HG03354 (cell line): ENCODE results near the gene TMEM218.
A peak's percentile ranks its signal among the peaks of the same experiment; 100 is the strongest.

Source experiments
- ATAC-seq: cut with Tn5 transposase; IDR thresholded peaks from one replicate; pipeline ENCODE4 v1.9.1; 2021; ENCODE audit warnings: mild to moderate bottlenecking; ENCODE audit not compliant: unreplicated experiment, poor library complexity, severe bottlenecking

Gene TMEM218

GRCh38 chr11:125079151-125079877 is 32.1 kb downstream of the TMEM218 start:
- no peak for ATAC-seq

DNA sequence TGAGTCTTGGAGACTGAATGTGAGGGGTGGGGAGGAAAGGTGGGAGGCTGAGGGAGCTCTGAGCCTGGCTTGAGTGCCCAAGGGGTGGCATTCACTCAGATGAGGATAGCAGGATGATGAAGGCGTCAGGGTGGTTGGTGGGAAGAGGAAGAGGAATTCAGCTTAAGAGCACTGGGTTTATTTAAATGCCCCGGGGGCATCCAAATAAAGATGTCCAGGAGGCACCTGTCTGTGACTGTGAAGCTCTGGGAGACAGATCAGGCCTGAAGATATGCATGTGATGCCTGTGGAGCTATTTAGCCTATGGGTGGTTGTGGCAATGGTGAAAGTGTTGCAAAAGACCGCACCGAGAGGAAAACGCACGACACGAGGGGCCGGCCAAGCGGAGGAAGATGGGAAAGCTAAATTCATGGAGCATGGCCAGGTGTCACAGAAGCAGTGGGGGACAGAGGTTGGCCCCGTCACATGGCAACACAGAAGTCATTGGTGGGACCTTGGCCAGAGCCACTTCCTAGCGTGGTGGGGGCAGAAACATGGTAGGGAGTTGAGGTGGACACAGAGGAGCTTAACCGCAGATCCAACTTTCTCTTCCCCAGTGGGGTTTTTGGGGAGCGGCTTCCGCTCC is 32.8 kb downstream of the TMEM218 start:
- no peak for ATAC-seq

- no peak for ATAC-seq
Observed at GRCh38 chr11:125078016-125078415, 33.4 kb downstream of the TMEM218 start.

- ATAC-seq, result no peak
Observed at GRCh38 chr11:125076378-125076945, 35.0 kb downstream of the TMEM218 start.

DNA sequence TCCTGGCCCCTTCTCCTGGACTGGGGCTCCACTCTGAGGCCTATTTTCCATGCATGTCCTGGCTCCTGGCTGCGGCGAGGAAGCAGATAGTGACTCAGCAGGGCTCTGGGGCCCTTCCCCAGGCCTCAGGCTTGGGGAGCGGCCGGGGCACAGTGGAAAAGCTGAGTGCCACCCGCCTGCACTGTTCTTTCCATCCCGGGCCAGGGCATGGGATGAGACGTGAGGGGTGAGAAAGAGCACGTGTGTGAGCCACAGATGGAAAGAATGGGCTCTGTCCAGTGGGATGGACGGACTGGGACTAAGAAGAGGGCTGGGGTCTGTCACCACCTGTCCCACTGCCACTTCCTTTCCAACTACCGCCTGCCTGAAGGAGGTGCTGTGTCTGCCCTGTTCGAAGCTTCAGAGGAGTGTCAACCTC is 35.5 kb downstream of the TMEM218 start:
- ATAC-seq, result no peak

GRCh38 chr11:125075242-125075625 is 36.2 kb downstream of the TMEM218 start:
- ATAC-seq, result no peak

GRCh38 chr11:125074511-125075241 is 36.8 kb downstream of the TMEM218 start:
- no peak for ATAC-seq

GRCh38 chr11:125073616-125074483 is 37.6 kb downstream of the TMEM218 start:
- ATAC-seq, result no peak

DNA sequence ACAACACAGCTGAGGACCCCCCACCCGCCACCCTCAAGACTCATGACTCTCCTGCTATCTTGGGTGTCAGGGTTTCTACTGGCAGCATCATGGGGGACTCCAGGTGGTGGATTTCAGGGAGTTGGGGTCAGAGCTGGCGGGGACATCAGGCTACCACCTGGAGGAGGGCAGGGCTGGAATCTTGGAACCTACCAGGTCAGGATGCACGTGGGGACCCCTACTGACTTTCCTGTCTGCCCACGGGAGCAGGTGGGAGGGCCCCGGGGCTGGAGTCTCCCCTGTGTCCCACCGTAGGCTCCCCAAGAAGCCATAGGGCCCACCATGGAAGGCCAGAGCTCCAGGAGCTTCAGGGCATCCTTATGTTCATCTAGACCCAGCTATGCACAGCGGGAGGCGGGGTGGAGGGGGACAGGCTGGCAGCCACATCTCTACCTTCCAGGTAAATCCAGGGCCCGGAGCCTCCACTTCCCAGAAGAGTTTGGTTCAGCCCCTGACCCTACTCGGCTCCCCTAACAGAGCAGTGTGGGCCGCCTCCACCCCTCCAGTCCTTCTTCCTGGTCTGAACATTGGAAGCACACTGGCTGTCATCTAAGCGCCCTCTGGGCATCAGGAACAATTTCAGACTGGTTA is 38.4 kb downstream of the TMEM218 start:
- no peak for ATAC-seq

- peak; percentile 82 for ATAC-seq
Observed at GRCh38 chr11:125072218-125072960, 39.0 kb downstream of the TMEM218 start.

GRCh38 chr11:125071846-125072217 is 39.6 kb downstream of the TMEM218 start:
- peak; percentile 0 for ATAC-seq

DNA sequence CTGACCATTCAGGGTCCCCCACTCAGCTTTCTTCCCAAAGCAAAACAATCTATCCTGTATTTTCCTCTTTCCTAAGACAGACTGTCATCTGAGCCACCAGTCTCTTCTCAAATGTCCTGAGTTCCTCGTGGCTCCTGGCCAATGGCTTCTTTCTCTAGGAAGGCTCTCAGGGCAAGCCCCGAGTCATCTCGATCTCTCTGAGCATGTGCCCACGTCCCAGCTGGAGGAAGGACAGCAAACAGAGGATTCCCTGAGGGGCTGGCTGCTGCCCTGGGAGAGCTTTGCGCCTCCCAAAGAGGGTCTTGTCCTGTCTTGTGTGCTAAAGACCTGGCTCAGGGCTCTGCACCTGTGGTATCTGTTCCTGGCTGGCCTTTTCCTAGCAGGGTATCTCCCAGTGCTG is 40.0 kb downstream of the TMEM218 start:
- no peak for ATAC-seq

GRCh38 chr11:125070699-125071254 is 40.6 kb downstream of the TMEM218 start:
- peak; percentile 73 for ATAC-seq

DNA sequence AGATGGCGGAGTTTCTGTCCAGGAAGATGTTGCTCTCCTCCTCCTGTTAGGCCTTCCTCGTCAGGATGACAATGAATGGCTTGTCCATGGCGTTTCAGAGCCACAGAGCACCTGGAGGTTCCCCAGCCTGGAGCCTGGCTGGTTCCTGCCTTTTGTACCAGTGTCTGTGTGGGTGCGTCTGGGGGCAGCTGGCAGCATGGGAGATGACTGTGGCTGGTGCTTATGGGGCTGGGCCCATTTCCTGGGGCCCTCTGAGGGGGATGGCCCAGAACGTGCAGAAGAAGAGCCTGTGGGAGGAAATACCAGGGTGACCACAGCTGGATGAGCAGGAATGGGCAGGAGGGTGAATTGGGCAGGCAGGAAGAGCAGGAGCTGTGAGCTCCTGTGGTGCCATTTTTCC is 41.6 kb downstream of the TMEM218 start:
- no peak for ATAC-seq

DNA sequence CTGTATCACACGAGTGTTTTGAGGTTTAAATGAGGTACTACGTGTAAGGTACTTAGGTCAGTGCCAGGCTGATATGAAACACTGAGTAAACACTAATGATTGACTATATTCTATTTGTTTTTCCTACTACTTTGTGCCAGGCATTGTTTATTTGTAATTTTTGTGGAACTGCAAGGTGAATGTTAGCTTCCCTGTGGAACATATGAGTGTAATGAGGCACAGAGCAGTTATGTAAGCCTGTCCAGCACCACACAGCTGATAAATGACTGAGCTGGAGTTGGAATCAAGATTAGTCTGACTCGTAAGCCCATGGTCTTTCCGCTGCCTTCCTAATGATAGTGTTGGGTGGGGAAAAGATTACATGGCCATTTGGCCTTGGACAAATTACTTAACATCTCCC is 42.4 kb downstream of the TMEM218 start:
- ATAC-seq, result no peak

GRCh38 chr11:125068368-125068767 is 43.1 kb downstream of the TMEM218 start:
- ATAC-seq, result no peak

- no peak for ATAC-seq
Observed at GRCh38 chr11:125064070-125064469, 47.4 kb downstream of the TMEM218 start.

DNA sequence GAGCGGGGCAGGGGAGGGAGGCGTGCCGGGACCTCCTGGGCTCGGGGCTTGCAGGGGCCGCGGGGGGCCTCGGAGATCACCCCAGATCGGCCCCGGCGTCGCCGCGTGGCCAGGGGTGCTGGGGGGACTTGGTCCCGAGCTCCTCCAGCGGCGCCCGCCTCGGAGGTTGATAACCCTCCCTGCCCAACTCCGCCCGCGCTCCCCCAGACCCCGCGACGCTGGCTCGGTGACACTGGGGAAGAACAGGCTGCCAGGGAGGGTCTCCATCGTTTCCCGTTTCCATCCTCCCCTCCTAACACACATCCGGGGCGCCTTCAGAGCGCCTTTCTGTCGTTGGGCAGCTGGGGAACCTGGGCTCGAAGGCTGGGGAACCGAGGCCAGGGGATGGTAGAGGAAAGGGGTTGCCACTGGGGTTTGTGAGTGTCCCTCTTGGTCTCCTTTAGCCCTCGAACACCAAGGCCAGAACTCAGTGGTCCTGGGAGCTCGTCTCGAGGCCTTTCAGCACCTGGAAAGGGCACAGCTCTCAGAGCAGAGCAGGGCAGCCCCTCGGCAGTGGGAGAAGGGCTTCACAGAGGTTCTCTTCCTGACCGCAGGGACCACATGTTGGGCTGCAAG is 47.9 kb downstream of the TMEM218 start:
- peak; percentile 26 for ATAC-seq
